Activated naive CD8-positive, alpha-beta T cell treated with anti-CD3 and anti-CD28 coated beads, Interleukin-2, amount 50 U/mL, for 16 hours (primary cell): Measurements from ENCODE around the gene ATAD2B.

Source experiments
- DNase-seq: peaks from one replicate; pipeline ENCODE4 v3.0.0-alpha.2; 2020; ENCODE audit warnings: low read depth, low spot score

The ATAD2B gene

GRCh38 chr2:23837871-23838270, 89.1 kb downstream of the ATAD2B start:
- DNase-seq: no peak

DNA sequence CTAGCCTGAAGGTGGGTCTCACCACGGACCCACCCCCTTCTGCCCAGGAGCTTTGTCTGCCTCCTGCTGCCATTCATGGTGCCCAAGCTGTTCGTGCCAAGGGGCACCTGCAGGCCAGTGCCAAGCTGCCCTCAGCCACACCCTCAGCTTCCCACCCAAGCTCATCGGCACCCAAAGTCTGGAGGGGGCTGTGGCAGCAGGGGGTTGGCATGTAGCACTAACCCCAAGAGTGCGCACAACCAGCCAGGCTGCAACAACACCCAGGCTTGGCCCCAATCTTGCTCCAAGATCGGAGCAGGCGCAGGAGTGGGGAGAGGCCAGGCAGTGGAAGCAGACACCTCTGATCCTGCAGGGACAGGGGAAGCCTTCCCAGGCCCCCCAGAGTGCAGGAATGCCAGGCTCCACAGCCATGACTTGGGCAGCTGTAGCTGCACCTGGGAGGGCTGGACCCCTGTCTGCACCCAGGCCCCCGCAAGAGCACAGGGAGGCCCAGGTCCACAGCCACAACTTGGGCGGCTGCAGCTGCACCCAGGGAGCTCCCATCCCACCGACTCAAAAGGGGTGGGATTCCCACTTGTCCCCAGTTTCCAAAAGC, 89.9 kb downstream of the ATAD2B start:
- DNase-seq: no peak

DNA sequence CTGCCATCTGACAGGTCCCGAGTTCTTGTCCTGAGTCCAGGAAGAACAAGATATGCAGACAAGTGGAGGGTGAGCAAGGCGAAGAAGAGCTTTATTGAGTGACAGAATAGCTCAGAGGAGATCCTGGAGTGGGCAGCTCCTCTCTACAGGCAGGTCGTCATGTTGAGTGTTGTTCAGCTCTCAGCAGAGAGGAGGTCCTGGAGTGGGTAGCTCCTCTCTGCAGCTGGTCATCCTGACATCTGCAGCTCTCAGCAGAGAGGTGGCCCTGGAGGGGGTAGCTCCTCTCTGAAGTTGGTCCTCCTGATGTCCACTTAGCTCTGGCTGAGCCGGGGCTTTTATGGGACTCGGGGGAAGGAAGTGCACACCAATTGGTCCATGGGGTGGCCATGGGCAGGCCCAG, 90.4 kb downstream of the ATAD2B start:
- DNase-seq: no peak

DNA sequence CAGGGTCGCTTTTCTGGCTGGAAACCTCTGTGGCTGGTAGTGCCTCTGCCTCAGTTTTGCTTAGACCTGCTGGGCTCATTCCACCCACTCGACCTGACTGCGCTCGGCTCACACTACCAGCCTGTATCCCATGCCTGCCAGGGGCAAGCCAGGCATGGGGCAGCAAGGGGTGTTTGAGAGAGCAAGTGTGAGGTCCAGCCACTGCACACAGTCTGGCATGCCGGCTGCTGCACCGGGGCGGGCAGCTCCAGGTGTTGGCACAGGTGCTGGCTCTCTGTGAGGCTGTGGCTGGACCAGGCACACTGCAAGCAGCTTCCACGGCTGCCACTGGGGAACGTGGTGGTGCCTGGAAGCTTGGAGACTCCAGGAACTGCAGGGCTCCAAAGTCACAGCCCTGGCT, 90.9 kb downstream of the ATAD2B start:
- DNase-seq: no peak

GRCh38 chr2:23835423-23835822, 91.5 kb downstream of the ATAD2B start:
- no peak for DNase-seq

DNA sequence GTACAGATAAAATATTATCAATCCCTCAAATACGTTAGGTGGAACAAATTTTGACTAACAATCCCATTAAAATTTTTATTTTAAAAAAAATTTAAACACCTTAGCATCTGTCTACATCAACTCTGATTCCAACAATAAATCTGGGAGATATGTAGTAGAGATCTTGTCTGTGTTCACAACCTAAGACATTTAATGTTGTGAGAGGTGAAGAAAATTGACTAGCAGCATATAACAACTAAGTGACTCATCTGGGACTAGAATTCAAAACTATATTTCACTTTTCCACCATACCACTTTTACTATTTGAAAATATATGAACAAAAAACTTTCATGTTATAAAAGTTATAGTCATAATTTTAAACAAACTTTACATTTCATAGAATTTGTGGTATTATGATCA, 97.9 kb downstream of the ATAD2B start:
- no peak for DNase-seq

GRCh38 chr2:23828256-23828980, 98.5 kb downstream of the ATAD2B start:
- DNase-seq: no peak

DNA sequence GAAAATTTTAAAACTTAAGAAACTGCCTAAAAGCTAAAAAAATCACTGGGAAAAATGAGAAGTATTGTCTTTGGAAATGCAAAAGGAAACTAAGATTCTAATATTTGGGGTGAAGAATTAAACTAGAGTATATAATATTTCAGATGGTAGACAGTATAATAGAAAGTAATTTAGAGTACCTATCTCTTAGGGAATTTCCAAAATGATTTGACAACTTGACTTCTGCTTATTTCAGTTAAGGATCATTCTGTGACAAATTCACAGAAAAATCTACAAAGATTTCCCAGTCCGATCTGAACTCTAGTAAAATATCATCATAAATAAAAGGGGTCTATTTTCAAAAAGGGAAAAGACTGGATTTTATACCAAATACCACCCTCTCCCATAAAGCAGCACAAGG, 99.6 kb downstream of the ATAD2B start:
- no peak for DNase-seq

DNA sequence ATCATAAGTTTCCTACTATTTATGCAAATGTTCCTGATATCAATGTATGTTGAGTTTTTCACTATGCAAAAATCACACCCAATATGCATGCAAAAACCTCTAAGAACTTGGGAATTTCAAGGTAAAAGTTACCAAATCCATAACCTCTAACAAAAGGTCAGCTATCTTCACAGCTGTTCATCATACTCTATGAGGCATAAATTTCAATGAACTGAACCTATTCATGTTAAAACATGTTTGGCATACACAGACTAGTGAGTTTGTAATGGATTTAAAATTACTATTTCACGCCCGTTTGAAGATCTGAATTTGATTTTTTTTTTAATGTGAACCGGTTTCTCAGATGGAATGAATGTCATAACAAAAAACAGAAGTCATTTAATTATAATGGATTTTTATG, 100.2 kb downstream of the ATAD2B start:
- DNase-seq: no peak

GRCh38 chr2:23826040-23826439, 100.9 kb downstream of the ATAD2B start:
- DNase-seq: no peak

DNA sequence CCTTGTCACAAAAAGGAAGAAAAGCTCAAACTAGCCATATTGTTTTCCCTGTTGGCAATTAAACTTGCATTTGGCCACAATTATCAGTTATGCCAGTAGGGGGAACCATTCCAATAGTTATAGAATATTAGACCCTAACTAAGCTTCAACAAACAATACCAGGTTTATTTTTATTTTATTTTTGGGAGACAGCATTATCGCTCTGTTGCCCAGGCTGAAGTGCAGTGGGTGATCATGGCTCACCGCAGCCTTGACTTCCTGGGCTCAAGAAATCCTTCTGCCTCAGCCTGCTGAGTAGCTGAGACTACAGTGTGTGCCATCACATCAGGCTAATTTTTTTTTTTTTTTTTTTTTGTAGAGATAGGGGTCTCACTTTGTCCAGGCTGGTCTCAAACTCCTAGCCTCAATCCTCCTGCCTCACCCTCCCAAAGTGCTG, 102.1 kb downstream of the ATAD2B start:
- no peak for DNase-seq

- no peak for DNase-seq
Observed at GRCh38 chr2:23823863-23824262, 103.1 kb downstream of the ATAD2B start.

- DNase-seq: no peak
Observed at GRCh38 chr2:23814963-23815362, 112.0 kb downstream of the ATAD2B start.

DNA sequence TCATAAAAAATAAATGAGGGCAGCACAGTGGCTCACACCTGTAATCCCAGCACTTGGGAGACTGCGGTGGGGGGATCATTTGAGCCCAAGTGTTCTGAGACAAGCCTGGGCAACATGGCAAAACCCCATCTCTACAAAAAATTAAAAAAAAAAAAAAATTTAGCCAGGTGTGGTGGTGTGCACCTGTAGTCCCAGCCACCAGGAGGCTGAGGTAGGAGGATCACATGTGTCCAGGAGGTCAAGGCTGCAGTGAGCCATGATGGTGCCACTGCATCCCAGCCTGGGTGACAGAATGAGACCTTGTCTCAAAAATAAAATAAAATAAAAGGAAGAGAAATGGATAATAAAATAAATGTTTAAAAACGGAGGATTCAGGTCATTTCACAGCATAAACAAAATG, 113.5 kb downstream of the ATAD2B start:
- no peak for DNase-seq

GRCh38 chr2:23809150-23809549, 117.8 kb downstream of the ATAD2B start:
- no peak for DNase-seq

DNA sequence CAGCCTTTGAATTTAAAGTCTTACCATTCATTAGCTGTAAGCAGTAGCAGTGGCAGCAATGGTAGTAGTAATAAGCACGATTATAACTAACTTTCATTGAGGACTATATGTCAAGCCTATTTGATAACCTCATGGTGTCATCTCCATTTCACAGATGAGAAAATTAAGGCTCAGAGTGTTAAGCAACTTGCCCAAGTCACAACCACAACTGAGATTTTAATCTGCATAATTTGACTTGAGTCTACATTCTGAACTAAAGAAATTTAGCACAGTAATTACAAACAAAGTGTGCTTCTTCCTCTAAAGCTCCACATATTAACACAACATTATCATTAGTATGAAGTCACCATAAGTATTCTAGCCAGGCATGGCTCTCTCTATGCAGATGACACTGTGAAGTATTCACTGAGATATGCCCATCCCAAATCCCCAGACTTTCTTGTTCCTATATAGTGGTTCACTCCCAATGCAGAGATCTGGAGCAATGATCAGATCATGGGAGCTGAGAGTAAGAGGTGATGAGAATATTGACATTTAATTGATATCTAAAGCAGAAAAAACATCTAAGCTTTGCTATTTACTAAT, 120.2 kb downstream of the ATAD2B start:
- DNase-seq: no peak

DNA sequence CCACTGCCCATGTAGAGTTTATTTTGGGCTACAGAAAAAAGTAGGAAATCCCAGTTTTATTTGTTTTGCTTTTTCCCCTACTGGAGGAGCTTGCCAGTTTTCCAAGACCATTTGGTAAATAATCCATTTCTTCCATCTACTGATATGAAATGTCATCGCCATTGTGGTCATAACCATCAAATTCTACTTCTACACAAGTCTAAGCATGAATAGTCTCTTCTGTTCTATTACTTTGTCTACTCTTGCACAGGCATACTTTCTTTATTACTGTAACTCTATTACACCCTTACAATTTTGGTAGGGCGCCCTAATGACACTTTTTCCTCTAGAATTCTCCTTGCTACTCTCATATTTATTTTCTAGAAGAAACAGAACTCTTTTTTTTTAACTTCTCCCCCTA, 120.7 kb downstream of the ATAD2B start:
- DNase-seq: no peak

DNA sequence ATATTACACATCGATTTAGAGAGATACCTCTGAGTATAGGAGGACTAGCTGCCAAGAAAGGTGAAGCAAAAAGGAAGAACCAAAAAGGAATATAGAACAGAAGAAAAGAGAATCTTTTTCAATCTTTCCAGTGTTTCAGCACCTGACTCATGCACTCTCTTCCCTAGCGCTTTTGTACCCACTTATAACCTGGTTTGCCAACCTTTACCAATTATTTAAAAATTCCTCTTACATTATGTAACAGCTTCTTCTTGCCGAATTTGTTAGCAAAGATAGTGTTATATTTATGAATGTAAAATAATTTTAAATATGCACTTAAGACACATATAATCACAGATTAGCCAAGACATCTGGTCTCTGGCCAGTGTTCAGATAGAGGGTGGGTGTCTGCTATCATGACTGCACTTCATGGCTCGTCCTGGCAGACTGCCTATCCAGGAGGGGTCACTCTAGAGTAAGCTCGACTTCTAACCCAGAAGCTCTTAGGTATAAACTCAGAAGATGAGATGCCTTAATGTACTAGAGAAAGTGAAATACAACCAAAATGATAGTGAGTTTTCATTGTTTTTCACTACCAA, 122.9 kb downstream of the ATAD2B start:
- DNase-seq: no peak

DNA sequence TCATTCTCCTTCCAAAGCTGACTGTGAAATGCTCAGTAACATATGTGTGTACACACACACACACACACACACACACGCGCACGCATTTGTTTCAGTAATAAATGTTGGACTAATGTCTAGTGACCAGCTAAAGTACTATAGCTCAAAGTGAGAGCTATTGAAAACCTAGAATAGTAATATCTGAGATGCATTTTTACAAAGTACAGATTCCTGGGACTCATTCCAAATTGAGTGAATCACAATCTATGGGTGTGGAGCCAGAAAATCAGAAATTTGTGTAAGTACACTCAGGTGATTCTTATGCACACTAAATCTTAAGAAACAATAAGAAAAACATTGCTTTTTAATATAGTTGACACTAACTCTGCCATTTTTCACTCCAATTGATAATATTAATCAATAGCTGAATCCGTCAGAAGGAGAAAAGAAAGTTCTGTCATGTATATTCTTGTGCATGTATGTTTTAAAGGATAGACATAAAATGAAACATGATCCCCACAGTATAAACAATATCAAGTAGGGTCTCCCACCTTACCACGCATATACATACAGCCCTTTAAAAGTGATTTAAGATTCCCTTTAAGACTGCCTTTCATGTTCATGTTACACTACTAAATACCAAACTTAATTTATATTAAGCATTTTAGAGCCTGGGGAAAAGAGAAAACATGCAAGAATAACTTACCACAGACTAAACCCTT, 123.5 kb downstream of the ATAD2B start:
- no peak for DNase-seq

GRCh38 chr2:23801396-23801795, 125.5 kb downstream of the ATAD2B start:
- DNase-seq: no peak

DNA sequence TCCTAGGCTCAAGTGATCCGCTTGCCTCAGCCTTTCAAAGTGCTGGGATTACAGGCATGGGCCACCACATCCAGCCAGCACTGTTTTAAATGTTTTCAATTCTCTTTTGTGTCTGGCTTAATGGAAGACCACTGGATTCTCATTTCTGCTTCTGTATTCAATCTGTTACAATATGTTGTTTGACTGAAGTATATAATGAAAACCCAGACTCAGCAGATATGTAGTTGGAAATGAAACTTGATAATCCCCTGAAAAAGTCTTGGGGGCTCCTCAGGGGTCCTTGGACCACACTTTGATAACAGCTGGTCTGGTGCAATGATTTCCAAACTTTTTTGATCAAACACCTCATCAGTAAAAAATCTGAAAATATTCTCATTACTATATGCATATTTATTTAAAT, 132.7 kb downstream of the ATAD2B start:
- DNase-seq: no peak

- no peak for DNase-seq
Observed at GRCh38 chr2:23793476-23793875, 133.4 kb downstream of the ATAD2B start.
